HG02938 (cell line): ENCODE results near the gene PTPRD.

Source experiments
- ATAC-seq: cut with Tn5 transposase; IDR thresholded peaks from one replicate; pipeline ENCODE4 v1.9.1; 2021; ENCODE audit warnings: mild to moderate bottlenecking, moderate library complexity; ENCODE audit not compliant: unreplicated experiment

PTPRD gene

GRCh38 chr9:9790216-9790872, 822.5 kb downstream of the PTPRD start:
- ATAC-seq, result peak; percentile 56

- no peak for ATAC-seq
Measured at GRCh38 chr9:9783711-9784110, 829.1 kb downstream of the PTPRD start.

- ATAC-seq, result no peak
Measured at GRCh38 chr9:9783211-9783610, 829.6 kb downstream of the PTPRD start.

- no peak for ATAC-seq
Measured at GRCh38 chr9:9778293-9778692, 834.5 kb downstream of the PTPRD start.

GRCh38 chr9:9774471-9774870, 838.3 kb downstream of the PTPRD start:
- ATAC-seq, result no peak

- no peak for ATAC-seq
Measured at GRCh38 chr9:9771314-9771713, 841.5 kb downstream of the PTPRD start.

GRCh38 chr9:9764821-9765220, 848.0 kb downstream of the PTPRD start:
- no peak for ATAC-seq

GRCh38 chr9:9754186-9754585, 858.6 kb downstream of the PTPRD start:
- no peak for ATAC-seq

GRCh38 chr9:9753266-9753665, 859.5 kb downstream of the PTPRD start:
- ATAC-seq, result no peak

GRCh38 chr9:9752722-9753121, 860.1 kb downstream of the PTPRD start:
- no peak for ATAC-seq

- no peak for ATAC-seq
Measured at GRCh38 chr9:9751996-9752395, 860.8 kb downstream of the PTPRD start.

GRCh38 chr9:9750719-9751118, 862.1 kb downstream of the PTPRD start:
- ATAC-seq, result no peak

- ATAC-seq, result no peak
Measured at GRCh38 chr9:9749591-9749990, 863.2 kb downstream of the PTPRD start.

GRCh38 chr9:9747787-9748186, 865.0 kb downstream of the PTPRD start:
- no peak for ATAC-seq

- no peak for ATAC-seq
Measured at GRCh38 chr9:9746826-9747225, 866.0 kb downstream of the PTPRD start.

GRCh38 chr9:9743822-9744221, 869.0 kb downstream of the PTPRD start:
- ATAC-seq, result no peak

- ATAC-seq, result peak; percentile 58
Measured at GRCh38 chr9:9730174-9730573, 882.6 kb downstream of the PTPRD start.

- no peak for ATAC-seq
Measured at GRCh38 chr9:9729082-9729481, 883.7 kb downstream of the PTPRD start.

- no peak for ATAC-seq
Measured at GRCh38 chr9:9719373-9720112, 893.3 kb downstream of the PTPRD start.

GRCh38 chr9:9718691-9719090, 894.1 kb downstream of the PTPRD start:
- ATAC-seq, result no peak

- ATAC-seq, result no peak
Measured at GRCh38 chr9:9679433-9679832, 933.4 kb downstream of the PTPRD start.

GRCh38 chr9:9674461-9674860, 938.3 kb downstream of the PTPRD start:
- no peak for ATAC-seq

- no peak for ATAC-seq
Measured at GRCh38 chr9:9670454-9670853, 942.3 kb downstream of the PTPRD start.
